HG03469 (cell line): ENCODE data around the gene TTC9.
"Not testable (repeated sequence)": the region's sequence is repeated elsewhere in the genome, so short reads cannot be mapped to it uniquely, and the experiment has no call there.

ENCODE experiments used
- ATAC-seq: cut with Tn5 transposase; IDR thresholded peaks from one replicate; pipeline ENCODE4 v1.9.1; 2021; ENCODE audit warnings: mild to moderate bottlenecking, moderate library complexity, moderate number of reproducible peaks; ENCODE audit not compliant: unreplicated experiment

The TTC9 gene

GRCh38 chr14:70671652-70672644, 30.2 kb downstream of the TTC9 start:
- no peak for ATAC-seq

- no peak for ATAC-seq
These were observed 35.6 kb downstream of the TTC9 start for GRCh38 chr14:70677341-70677740.

- ATAC-seq = no peak
These were observed 39.0 kb downstream of the TTC9 start for GRCh38 chr14:70680748-70681147.

- ATAC-seq = no peak
These were observed 42.3 kb downstream of the TTC9 start for GRCh38 chr14:70683983-70684382.

GRCh38 chr14:70685474-70686197, 43.9 kb downstream of the TTC9 start:
- no peak for ATAC-seq

GRCh38 chr14:70692210-70692609, 50.5 kb downstream of the TTC9 start:
- no peak for ATAC-seq

GRCh38 chr14:70696026-70696425, 54.3 kb downstream of the TTC9 start:
- no peak for ATAC-seq

GRCh38 chr14:70697701-70698100, 56.0 kb downstream of the TTC9 start:
- no peak for ATAC-seq

- ATAC-seq = no peak
These were observed 56.6 kb downstream of the TTC9 start for GRCh38 chr14:70698288-70698687.

- ATAC-seq = no peak
These were observed 57.9 kb downstream of the TTC9 start for GRCh38 chr14:70699646-70700045.

- no peak for ATAC-seq
These were observed 59.4 kb downstream of the TTC9 start for GRCh38 chr14:70700955-70701585.

- ATAC-seq = no peak
These were observed 59.9 kb downstream of the TTC9 start for GRCh38 chr14:70701610-70702009.

- no peak for ATAC-seq
These were observed 60.4 kb downstream of the TTC9 start for GRCh38 chr14:70702161-70702560.

GRCh38 chr14:70703621-70704168, 62.0 kb downstream of the TTC9 start:
- not testable (repeated sequence) for ATAC-seq

GRCh38 chr14:70704960-70705359, 63.2 kb downstream of the TTC9 start:
- no peak for ATAC-seq

GRCh38 chr14:70706177-70706576, 64.5 kb downstream of the TTC9 start:
- ATAC-seq = no peak

- peak; percentile 58 for ATAC-seq
These were observed 65.7 kb downstream of the TTC9 start for GRCh38 chr14:70707138-70708038.

- no peak for ATAC-seq
These were observed 67.2 kb downstream of the TTC9 start for GRCh38 chr14:70708717-70709570.

- no peak for ATAC-seq
These were observed 68.1 kb downstream of the TTC9 start for GRCh38 chr14:70709726-70710382.
